ENCODE results near the gene COL6A6.

GRCh38 chr3:130490241-130490640 lies 26.7 kb upstream of the COL6A6 start:
- no peak for TF ChIP-seq CTCF (IDR thresholded peaks at IDR 0.05; ENCODE audit: low read depth, low read length, poor library complexity, severe bottlenecking)
- TF ChIP-seq EZH2phosphoT487 (IDR thresholded peaks at IDR 0.05; ENCODE audit: borderline replicate concordance, low read length) = no peak

Measured in DOHH2 (cell line).